Measurements from ENCODE around the gene LAGE3.

The LAGE3 gene

GRCh38 chrX:154465601-154466000 is 13.5 kb downstream of the LAGE3 start:
- H3K4me3 ChIP-seq (replicated peaks in 1 of 2; ENCODE audit: low read depth in 2 of 2, low read length in 2 of 2) = no peak overlapping the region
- DNase-seq (ENCODE audit: low read depth in 2 of 2) = no peak
- no peak for TF ChIP-seq CTCF (IDR thresholded peaks at IDR 0.05; ENCODE audit: low read depth, low read length)

GRCh38 chrX:154464806-154465365 is 14.2 kb downstream of the LAGE3 start:
- TF ChIP-seq CTCF (IDR thresholded peaks at IDR 0.05; ENCODE audit: low read depth, low read length) = no peak
- no peak for DNase-seq (ENCODE audit: low read depth in 2 of 2)
- no peak overlapping the region for H3K4me3 ChIP-seq (replicated peaks in 1 of 2; ENCODE audit: low read depth in 2 of 2, low read length in 2 of 2)

DNA sequence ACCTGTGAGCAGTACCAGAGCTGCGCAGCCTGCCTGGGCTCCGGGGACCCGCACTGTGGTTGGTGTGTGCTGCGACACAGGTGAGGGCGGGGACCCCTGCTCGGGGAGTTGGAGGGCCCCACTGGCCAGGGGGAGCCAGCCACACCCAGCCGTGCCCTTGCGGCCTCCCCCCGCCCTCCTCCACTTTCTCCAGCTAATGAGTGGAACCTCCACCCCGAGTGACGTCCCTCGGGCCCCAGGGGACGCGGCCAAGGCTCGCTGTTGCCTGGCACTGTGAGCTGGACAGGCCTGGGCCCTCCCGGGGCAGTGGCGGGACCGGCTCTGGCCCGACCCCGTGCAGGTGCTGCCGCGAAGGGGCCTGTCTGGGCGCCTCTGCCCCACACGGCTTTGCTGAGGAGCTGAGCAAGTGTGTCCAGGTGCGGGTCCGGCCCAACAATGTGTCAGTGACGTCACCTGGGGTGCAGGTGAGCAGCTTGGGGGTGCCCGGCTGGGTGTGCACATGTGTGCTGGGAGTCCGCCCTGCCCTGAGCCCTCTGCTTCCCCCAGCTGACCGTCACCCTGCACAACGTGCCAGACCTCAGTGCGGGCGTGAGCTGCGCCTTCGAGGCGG is 15.4 kb downstream of the LAGE3 start:
- DNase-seq (ENCODE audit: low read depth in 2 of 2) = no peak
- no peak overlapping the region for H3K4me3 ChIP-seq (replicated peaks in 1 of 2; ENCODE audit: low read depth in 2 of 2, low read length in 2 of 2)
- no peak for TF ChIP-seq CTCF (IDR thresholded peaks at IDR 0.05; ENCODE audit: low read depth, low read length)

GRCh38 chrX:154462396-154462795 is 16.7 kb downstream of the LAGE3 start:
- no peak overlapping the region for H3K4me3 ChIP-seq (replicated peaks in 1 of 2; ENCODE audit: low read depth in 2 of 2, low read length in 2 of 2)
- no peak for TF ChIP-seq CTCF (IDR thresholded peaks at IDR 0.05; ENCODE audit: low read depth, low read length)
- no peak for DNase-seq (ENCODE audit: low read depth in 2 of 2)

DNA sequence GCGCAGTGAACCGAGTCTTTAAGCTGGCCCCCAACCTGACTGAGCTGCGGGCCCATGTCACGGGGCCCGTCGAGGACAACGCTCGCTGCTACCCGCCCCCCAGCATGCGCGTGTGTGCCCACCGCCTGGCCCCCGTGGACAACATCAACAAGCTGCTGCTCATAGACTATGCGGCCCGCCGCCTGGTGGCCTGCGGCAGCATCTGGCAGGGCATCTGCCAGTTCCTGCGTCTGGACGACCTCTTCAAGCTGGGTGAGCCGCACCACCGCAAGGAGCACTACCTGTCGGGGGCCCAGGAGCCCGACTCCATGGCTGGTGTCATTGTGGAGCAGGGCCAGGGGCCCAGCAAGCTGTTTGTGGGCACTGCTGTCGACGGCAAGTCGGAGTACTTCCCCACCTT is 18.8 kb downstream of the LAGE3 start:
- no peak for TF ChIP-seq CTCF (IDR thresholded peaks at IDR 0.05; ENCODE audit: low read depth, low read length)
- peak overlapping the region; percentile 72 for H3K4me3 ChIP-seq (replicated peaks in 1 of 2; ENCODE audit: low read depth in 2 of 2, low read length in 2 of 2)
- DNase-seq (ENCODE audit: low read depth in 2 of 2) = no peak

DNA sequence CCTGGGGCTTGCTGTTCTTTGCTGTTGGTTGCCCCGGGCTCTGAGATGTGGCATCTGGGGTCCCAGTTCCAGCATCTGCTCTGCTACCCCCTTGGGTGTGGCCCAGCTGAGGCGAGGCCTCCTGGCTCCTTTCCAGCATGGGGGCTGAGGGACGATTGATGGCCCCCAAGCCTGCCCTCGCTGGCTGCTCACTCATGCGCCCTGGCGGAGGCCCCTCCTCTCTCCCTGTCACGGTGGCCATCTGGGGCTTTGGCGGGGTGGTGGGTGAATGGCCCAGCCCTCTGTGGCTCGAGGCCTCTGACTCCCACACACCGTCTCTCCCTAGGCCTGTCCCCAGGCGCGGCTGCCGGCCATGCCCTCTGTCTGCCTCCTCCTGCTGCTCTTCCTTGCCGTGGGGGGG is 19.2 kb downstream of the LAGE3 start:
- no peak for DNase-seq (ENCODE audit: low read depth in 2 of 2)
- peak overlapping the region; percentile 72 for H3K4me3 ChIP-seq (replicated peaks in 1 of 2; ENCODE audit: low read depth in 2 of 2, low read length in 2 of 2)
- TF ChIP-seq CTCF (IDR thresholded peaks at IDR 0.05; ENCODE audit: low read depth, low read length) = no peak
